ENCODE results near the gene STAB1. TPM values are rescaled to one million over a fixed set of nuclear protein-coding genes. Genes with fewer than 3 reads are reported as not detected.
A peak's percentile ranks its signal among the peaks of the same experiment; 100 is the strongest.

Gene STAB1
- polyA plus RNA-seq, 1 donor (not counting 4 experiments of a cell fraction or from before 2014, with no cell fraction given), result not detected

DNA sequence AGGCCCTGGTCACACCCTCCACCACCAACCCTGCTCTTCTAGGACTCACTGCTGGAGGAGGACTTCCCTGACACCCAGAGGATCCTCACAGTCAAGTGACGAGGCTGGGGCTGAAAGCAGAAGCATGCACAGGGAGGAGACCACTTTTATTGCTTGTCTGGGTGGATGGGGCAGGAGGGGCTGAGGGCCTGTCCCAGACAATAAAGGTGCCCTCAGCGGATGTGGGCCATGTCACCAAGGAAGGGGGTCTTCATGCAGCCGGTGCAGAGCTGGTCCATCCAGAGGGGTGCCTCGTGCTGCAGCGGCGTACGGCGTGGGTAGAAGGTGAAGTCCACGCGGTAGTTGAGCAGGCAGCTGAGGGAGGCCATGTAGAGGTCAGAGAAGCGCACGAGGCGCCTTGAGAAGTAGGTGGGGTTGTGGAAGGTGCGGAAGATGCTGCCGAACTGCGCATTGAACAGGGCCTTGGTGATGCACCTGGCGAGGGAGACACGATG is 29.2 kb downstream of the STAB1 start:
- no peak for DNase-seq (ENCODE audit: low read depth, low spot score)
- no peak for TF ChIP-seq EZH2 (IDR thresholded peaks at IDR 0.05; ENCODE audit: low read length)
- TF ChIP-seq, protein P1, sequence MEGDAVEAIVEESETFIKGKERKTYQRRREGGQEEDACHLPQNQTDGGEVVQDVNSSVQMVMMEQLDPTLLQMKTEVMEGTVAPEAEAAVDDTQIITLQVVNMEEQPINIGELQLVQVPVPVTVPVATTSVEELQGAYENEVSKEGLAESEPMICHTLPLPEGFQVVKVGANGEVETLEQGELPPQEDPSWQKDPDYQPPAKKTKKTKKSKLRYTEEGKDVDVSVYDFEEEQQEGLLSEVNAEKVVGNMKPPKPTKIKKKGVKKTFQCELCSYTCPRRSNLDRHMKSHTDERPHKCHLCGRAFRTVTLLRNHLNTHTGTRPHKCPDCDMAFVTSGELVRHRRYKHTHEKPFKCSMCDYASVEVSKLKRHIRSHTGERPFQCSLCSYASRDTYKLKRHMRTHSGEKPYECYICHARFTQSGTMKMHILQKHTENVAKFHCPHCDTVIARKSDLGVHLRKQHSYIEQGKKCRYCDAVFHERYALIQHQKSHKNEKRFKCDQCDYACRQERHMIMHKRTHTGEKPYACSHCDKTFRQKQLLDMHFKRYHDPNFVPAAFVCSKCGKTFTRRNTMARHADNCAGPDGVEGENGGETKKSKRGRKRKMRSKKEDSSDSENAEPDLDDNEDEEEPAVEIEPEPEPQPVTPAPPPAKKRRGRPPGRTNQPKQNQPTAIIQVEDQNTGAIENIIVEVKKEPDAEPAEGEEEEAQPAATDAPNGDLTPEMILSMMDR (optimal IDR thresholded peaks at IDR 0.05 in 1 of 3, IDR thresholded peaks at IDR 0.05 in 1 of 3, conservative IDR thresholded peaks at IDR 0.05 in 1 of 3; ENCODE audit: extremely low read depth in 1 of 3, insufficient read depth in 2 of 3, low read length in 3 of 3), result no peak
- peak overlapping the region; percentile 32 for H3K4me2 ChIP-seq (ENCODE audit: control insufficient read depth, extremely low read depth, insufficient read depth, low read depth, low read length)
- no peak for FAIRE-seq
- H3K79me2 ChIP-seq (ENCODE audit: control insufficient read depth, insufficient read depth, low read length), result no peaks in the 10 kb centered on the region
- H3K27ac ChIP-seq (ENCODE audit: control insufficient read depth, insufficient read depth, low read length), result no peak overlapping the region
- H3K9me1 ChIP-seq (ENCODE audit: control insufficient read depth, extremely low read depth, insufficient read depth, low read length), result peaks cover 3% of the 10 kb centered on the region
- no peak overlapping the region for H3K9ac ChIP-seq (ENCODE audit: control insufficient read depth, extremely low read depth, insufficient read depth, low read length)
- dilution Hi-C loops (cut with MboI; ENCODE audit: extremely low pct_ligation_motif_present, low sequenced_read_pairs), result no loop called here
- H4K20me1 ChIP-seq (ENCODE audit: control insufficient read depth, extremely low read depth, insufficient read depth, low read length), result peaks cover 3% of the 10 kb centered on the region
- no peak overlapping the region for H2AFZ ChIP-seq (ENCODE audit: control insufficient read depth, low read length)
- peaks cover 20% of the 10 kb centered on the region for H3K4me1 ChIP-seq (ENCODE audit: control insufficient read depth, extremely low read depth, insufficient read depth, low read length)
- H3K27me3 ChIP-seq (ENCODE audit: control insufficient read depth, extremely low read depth, insufficient read depth, low read length), result no peaks in the 10 kb centered on the region
- H3K4me3 ChIP-seq (ENCODE audit: control insufficient read depth in 2 of 3, extremely low read depth in 1 of 3, insufficient read depth in 2 of 3, low read depth in 1 of 3, low read length in 3 of 3), result no peak overlapping the region
- no peaks in the 10 kb centered on the region for H3K9me3 ChIP-seq (ENCODE audit: control insufficient read depth, low read depth, low read length)
- H3K36me3 ChIP-seq (ENCODE audit: control insufficient read depth in 2 of 2, extremely low read depth in 1 of 2, insufficient read depth in 2 of 2, low read length in 2 of 2), result peaks cover 12 to 16% of the 10 kb centered on the region in 2 experiments

DNA sequence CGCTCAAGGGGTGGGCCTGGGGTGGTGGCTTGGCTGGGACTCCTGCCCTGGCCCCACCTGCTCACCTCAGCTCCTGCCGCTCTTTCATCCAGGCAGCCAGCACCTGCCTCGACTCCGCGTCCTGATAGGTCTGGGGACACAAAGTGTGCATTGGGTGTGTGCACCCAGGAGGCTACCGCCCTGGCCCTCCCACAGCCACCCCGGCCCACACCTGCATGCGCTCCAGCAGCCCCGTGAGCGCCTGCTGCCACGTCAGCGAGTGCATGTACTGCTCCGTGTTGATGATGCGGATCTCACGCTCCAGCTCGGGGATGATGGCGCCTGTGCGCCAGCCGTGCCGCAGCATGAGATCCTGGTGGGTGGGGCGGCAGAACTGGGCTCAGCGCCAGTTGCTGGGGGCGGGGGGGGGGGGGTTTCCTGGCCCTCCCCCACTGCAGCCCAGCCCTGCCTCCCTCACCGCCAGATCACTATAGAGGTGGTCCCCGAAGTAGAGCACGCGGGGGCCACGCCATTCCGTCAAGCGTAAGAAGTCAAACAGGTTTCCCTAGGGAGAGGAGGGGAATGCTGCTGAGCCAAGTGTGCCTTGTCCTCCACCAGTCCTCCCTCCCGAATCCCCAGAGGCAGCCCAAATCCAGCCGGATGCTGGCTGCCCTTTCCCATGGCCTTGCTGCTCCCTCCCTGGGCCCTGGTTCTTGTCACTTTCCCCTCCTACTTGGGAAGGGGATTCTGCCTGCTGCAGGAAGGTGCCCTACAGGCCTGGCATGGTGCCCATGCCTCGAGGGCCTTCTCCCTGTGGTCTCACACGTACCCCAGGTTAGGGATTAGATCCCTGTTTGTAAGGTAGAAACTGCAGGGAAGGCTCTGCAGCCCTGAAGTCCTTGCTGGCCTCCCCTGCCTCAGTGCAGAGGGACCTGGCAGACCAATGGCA is 29.9 kb downstream of the STAB1 start:
- peaks cover 3% of the 10 kb centered on the region for H3K9me1 ChIP-seq (ENCODE audit: control insufficient read depth, extremely low read depth, insufficient read depth, low read length)
- dilution Hi-C loops (cut with MboI; ENCODE audit: extremely low pct_ligation_motif_present, low sequenced_read_pairs), result no loop called here
- peaks cover 20% of the 10 kb centered on the region for H3K4me1 ChIP-seq (ENCODE audit: control insufficient read depth, extremely low read depth, insufficient read depth, low read length)
- no peak overlapping the region for H2AFZ ChIP-seq (ENCODE audit: control insufficient read depth, low read length)
- H3K27me3 ChIP-seq (ENCODE audit: control insufficient read depth, extremely low read depth, insufficient read depth, low read length), result no peaks in the 10 kb centered on the region
- no peak for DNase-seq (ENCODE audit: low read depth, low spot score)
- H3K9me3 ChIP-seq (ENCODE audit: control insufficient read depth, low read depth, low read length), result no peaks in the 10 kb centered on the region
- peak overlapping the region; percentile 47 for H3K27ac ChIP-seq (ENCODE audit: control insufficient read depth, insufficient read depth, low read length)
- H3K79me2 ChIP-seq (ENCODE audit: control insufficient read depth, insufficient read depth, low read length), result no peaks in the 10 kb centered on the region
- H3K9ac ChIP-seq (ENCODE audit: control insufficient read depth, extremely low read depth, insufficient read depth, low read length), result peak overlapping the region; percentile 18
- H3K4me3 ChIP-seq (ENCODE audit: control insufficient read depth in 2 of 3, extremely low read depth in 1 of 3, insufficient read depth in 2 of 3, low read depth in 1 of 3, low read length in 3 of 3), result no peak overlapping the region
- H3K36me3 ChIP-seq (ENCODE audit: control insufficient read depth in 2 of 2, extremely low read depth in 1 of 2, insufficient read depth in 2 of 2, low read length in 2 of 2), result peaks cover 12 to 16% of the 10 kb centered on the region in 2 experiments
- H4K20me1 ChIP-seq (ENCODE audit: control insufficient read depth, extremely low read depth, insufficient read depth, low read length), result peaks cover 3% of the 10 kb centered on the region
- peak; percentile 17 for FAIRE-seq
- TF ChIP-seq, protein P1 (optimal IDR thresholded peaks at IDR 0.05 in 1 of 3, IDR thresholded peaks at IDR 0.05 in 1 of 3, conservative IDR thresholded peaks at IDR 0.05 in 1 of 3; ENCODE audit: extremely low read depth in 1 of 3, insufficient read depth in 2 of 3, low read length in 3 of 3), result no peak
- TF ChIP-seq EZH2 (IDR thresholded peaks at IDR 0.05; ENCODE audit: low read length), result no peak
- H3K4me2 ChIP-seq (ENCODE audit: control insufficient read depth, extremely low read depth, insufficient read depth, low read depth, low read length), result peak overlapping the region; percentile 32
